CD14-positive monocyte (primary cell): ENCODE results near the gene SLIT3. TPM values are rescaled to one million over a fixed set of nuclear protein-coding genes. Genes with fewer than 3 reads are reported as not detected.
A peak's percentile ranks its signal among the peaks of the same experiment; 100 is the strongest.

Experiments used
- DNase-seq, 3 donors: peaks; one replicate each; pipeline ENCODE4 v3.0.0-alpha.2; 2011 to 2022
- H2AFZ ChIP-seq: 2 replicates; pipeline ENCODE4 v1.6.0; 2012; ENCODE audit warnings: mild to moderate bottlenecking, low read depth, low read length, inconsistent platforms; ENCODE audit not compliant: insufficient read depth, poor library complexity, severe bottlenecking
- H3K27ac ChIP-seq, 2 donors: 1 replicate in 1 of 2; 2 replicates in 1 of 2; pipeline ENCODE4 v1.5.1; 2012 to 2013; ENCODE audit warnings: low read length in 2 of 2, control low read depth in 1 of 2, inconsistent platforms in 1 of 2, low read depth in 1 of 2, mild to moderate bottlenecking in 1 of 2
- H3K27me3 ChIP-seq, 2 donors: one replicate each; pipeline versions ENCODE4 v1.6.0 to v1.6.1; 2011 to 2013; ENCODE audit warnings: low read length in 2 of 2; ENCODE audit not compliant: control insufficient read depth in 2 of 2, insufficient read depth in 2 of 2
- H3K36me3 ChIP-seq, 2 donors: replicated peaks in 1 of 2; 1 replicate in 1 of 2; 2 replicates in 1 of 2; pipeline versions ENCODE4 v1.5.1 to v1.6.1; 2012 to 2013; ENCODE audit warnings: low read length in 2 of 2, control low read depth in 1 of 2, inconsistent platforms in 1 of 2, mild to moderate bottlenecking in 1 of 2; ENCODE audit not compliant: insufficient read depth in 2 of 2, control insufficient read depth in 1 of 2
- H3K4me1 ChIP-seq, 2 donors: 1 replicate in 1 of 2; 2 replicates in 1 of 2; pipeline versions ENCODE4 v1.5.1 to v1.6.1; 2012 to 2013; ENCODE audit warnings: low read length in 2 of 2, control low read depth in 1 of 2, inconsistent platforms in 1 of 2, mild to moderate bottlenecking in 1 of 2, moderate library complexity in 1 of 2; ENCODE audit not compliant: insufficient read depth in 2 of 2, control insufficient read depth in 1 of 2
- H3K4me2 ChIP-seq: replicated peaks from 2 replicates; pipeline ENCODE3; 2012; ENCODE audit warnings: low read length, moderate library complexity, mild to moderate bottlenecking; ENCODE audit not compliant: poor library complexity, severe bottlenecking; ENCODE audit errors: extremely low read depth
- H3K4me3 ChIP-seq, 3 experiments: fragments of 200-600 bp in 1 of 3; sonication (generic) in 1 of 3; replicated peaks in 1 of 3; 1 replicate in 2 of 3; 2 replicates in 1 of 3; pipeline ENCODE4 v1.5.1; 2011 to 2013; ENCODE audit warnings: low read length in 3 of 3, mild to moderate bottlenecking in 3 of 3, control low read depth in 2 of 3, low read depth in 2 of 3, inconsistent platforms in 1 of 3, moderate library complexity in 1 of 3
- H3K79me2 ChIP-seq: 2 replicates; pipeline ENCODE4 v1.6.0; 2012; ENCODE audit warnings: mild to moderate bottlenecking, control low read depth, inconsistent platforms, low read length, moderate library complexity; ENCODE audit not compliant: insufficient read depth
- H3K9ac ChIP-seq: 2 replicates; pipeline ENCODE4 v1.6.0; 2017; ENCODE audit warnings: low read length, mild to moderate bottlenecking; ENCODE audit not compliant: insufficient read depth, poor library complexity, severe bottlenecking
- H3K9me3 ChIP-seq, 2 donors: replicated peaks in 1 of 2; 1 replicate in 1 of 2; 2 replicates in 1 of 2; pipeline versions ENCODE4 v1.5.1 to v1.6.1; 2012 to 2013; ENCODE audit warnings: low read length in 2 of 2, control low read depth in 1 of 2; ENCODE audit not compliant: control insufficient read depth in 1 of 2, insufficient read depth in 1 of 2
- H4K20me1 ChIP-seq: 2 replicates; pipeline ENCODE4 v1.6.0; 2012; ENCODE audit warnings: mild to moderate bottlenecking, low read length, control low read depth, moderate library complexity; ENCODE audit not compliant: insufficient read depth
- H3K27ac Mint-ChIP-seq, 7 donors: one replicate each; pipeline ENCODE4 v1.8.0; 2020; ENCODE audit warnings: mild to moderate bottlenecking in 7 of 7, mixed read lengths in 7 of 7, moderate library complexity in 6 of 7, inconsistent platforms in 2 of 7
- H3K27me3 Mint-ChIP-seq, 3 donors: one replicate each; pipeline ENCODE4 v1.8.0; 2021 to 2022; ENCODE audit warnings: low read depth in 3 of 3, mild to moderate bottlenecking in 3 of 3, mixed read lengths in 3 of 3, moderate library complexity in 3 of 3, inconsistent platforms in 1 of 3
- H3K36me3 Mint-ChIP-seq, 2 donors: one replicate each; pipeline ENCODE4 v1.8.0; 2020; ENCODE audit warnings: mixed read lengths in 2 of 2, inconsistent platforms in 1 of 2, mild to moderate bottlenecking in 1 of 2
- H3K4me1 Mint-ChIP-seq: one replicate; pipeline ENCODE4 v1.8.0; 2020; ENCODE audit warnings: mild to moderate bottlenecking, mixed read lengths
- H3K4me3 Mint-ChIP-seq, 2 donors: one replicate each; pipeline ENCODE4 v1.8.0; 2020; ENCODE audit warnings: mild to moderate bottlenecking in 2 of 2, mixed read lengths in 2 of 2, moderate library complexity in 1 of 2
- H3K9me3 Mint-ChIP-seq, 7 donors: one replicate each; pipeline ENCODE4 v1.8.0; 2020 to 2022; ENCODE audit warnings: mixed read lengths in 7 of 7, mild to moderate bottlenecking in 6 of 7, moderate library complexity in 6 of 7, inconsistent platforms in 2 of 7
- WGBS: methylation state at CpG from one replicate; pipeline ENCODE4 v1.1.5; 2013; ENCODE audit warnings: missing lambda C conversion rate; ENCODE audit not compliant: insufficient coverage; 5-methylcytosine and 5-hydroxymethylcytosine counted together
- intact Hi-C, 2 donors: fragments of 100-400 bp; cut with micrococcal nuclease; formaldehyde crosslinking; loops; one replicate each; pipeline versions ENCODE4 v1.15.0 to v1.15.1; 2023
- polyA plus RNA-seq, 3 donors: library from polyadenylated mRNA; depleted of rRNA in 1 of 3; unstranded in 2 of 3; stranded (reverse) in 1 of 3; fragments of 300-500 nt in 2 of 3; fragments of >200 nt in 1 of 3; fragmentation: Illumina TruSeq in 2 of 3; gene quantifications; 1 replicate in 2 of 3; 2 replicates in 1 of 3; pipeline ENCODE4 v1.2.3, GENCODE V29; 2012 to 2021
- TF ChIP-seq, protein P1 (sequence below): fragments of 200-600 bp; IDR thresholded peaks from one replicate; pipeline ENCODE4 v1.8.0; 2022; ENCODE audit warnings: antibody characterized with exemption, mild to moderate bottlenecking

Gene SLIT3
- polyA plus RNA-seq, 3 donors = not detected

- no peak overlapping the region for H3K4me2 ChIP-seq
- H3K27me3 Mint-ChIP-seq = peaks cover 2 to 8% (median 5%) of the 10 kb centered on the region in 3 donors
- H3K27ac ChIP-seq = no peak overlapping the region
- no peak overlapping the region for H3K4me3 ChIP-seq
- TF ChIP-seq, protein P1, sequence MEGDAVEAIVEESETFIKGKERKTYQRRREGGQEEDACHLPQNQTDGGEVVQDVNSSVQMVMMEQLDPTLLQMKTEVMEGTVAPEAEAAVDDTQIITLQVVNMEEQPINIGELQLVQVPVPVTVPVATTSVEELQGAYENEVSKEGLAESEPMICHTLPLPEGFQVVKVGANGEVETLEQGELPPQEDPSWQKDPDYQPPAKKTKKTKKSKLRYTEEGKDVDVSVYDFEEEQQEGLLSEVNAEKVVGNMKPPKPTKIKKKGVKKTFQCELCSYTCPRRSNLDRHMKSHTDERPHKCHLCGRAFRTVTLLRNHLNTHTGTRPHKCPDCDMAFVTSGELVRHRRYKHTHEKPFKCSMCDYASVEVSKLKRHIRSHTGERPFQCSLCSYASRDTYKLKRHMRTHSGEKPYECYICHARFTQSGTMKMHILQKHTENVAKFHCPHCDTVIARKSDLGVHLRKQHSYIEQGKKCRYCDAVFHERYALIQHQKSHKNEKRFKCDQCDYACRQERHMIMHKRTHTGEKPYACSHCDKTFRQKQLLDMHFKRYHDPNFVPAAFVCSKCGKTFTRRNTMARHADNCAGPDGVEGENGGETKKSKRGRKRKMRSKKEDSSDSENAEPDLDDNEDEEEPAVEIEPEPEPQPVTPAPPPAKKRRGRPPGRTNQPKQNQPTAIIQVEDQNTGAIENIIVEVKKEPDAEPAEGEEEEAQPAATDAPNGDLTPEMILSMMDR = no peak
- H3K79me2 ChIP-seq = no peaks in the 10 kb centered on the region
- H3K9ac ChIP-seq = no peak overlapping the region
- H3K27ac Mint-ChIP-seq = no peak overlapping the region
- peak overlapping the region in 1 of 2 donors; percentile 0 for H3K4me3 Mint-ChIP-seq
- WGBS = 71% methylated on average over 1 of the region's 2 CpGs
- H3K4me1 Mint-ChIP-seq = no peaks in the 10 kb centered on the region
- no peaks in the 10 kb centered on the region for H3K9me3 ChIP-seq
- H3K36me3 ChIP-seq = no peaks in the 10 kb centered on the region
- intact Hi-C loops = loop anchor here in 1 of 2 donors (5.0 kb wide), 1 partner anchor 594 kb away; the partner anchor contains the start of gene SPDL1
- no peak for DNase-seq
- H3K27me3 ChIP-seq = no peaks in the 10 kb centered on the region
- no peak overlapping the region for H2AFZ ChIP-seq
- H3K36me3 Mint-ChIP-seq = no peaks in the 10 kb centered on the region
- H3K9me3 Mint-ChIP-seq = no peaks in the 10 kb centered on the region
- H4K20me1 ChIP-seq = no peaks in the 10 kb centered on the region
- H3K4me1 ChIP-seq = no peaks in the 10 kb centered on the region
Observed at GRCh38 chr5:168988699-168989098, 312.2 kb downstream of the SLIT3 start.

GRCh38 chr5:168987543-168988300 is 313.2 kb downstream of the SLIT3 start:
- DNase-seq = peak; percentile 9 to 30 (median 10)
- Histone ChIP-seq H3K9me3 (no peaks in the 10 kb centered on the region), H4K20me1 (no peaks in the 10 kb centered on the region), H3K4me2 (no peak overlapping the region), H3K27me3 (no peaks in the 10 kb centered on the region), H3K4me1 (no peaks in the 10 kb centered on the region), H3K4me3 (no peak overlapping the region), H3K27ac (no peak overlapping the region), H3K36me3 (no peaks in the 10 kb centered on the region), H3K79me2 (no peaks in the 10 kb centered on the region), H3K9ac (no peak overlapping the region), H2AFZ (no peak overlapping the region)
- H3K27ac Mint-ChIP-seq = no peak overlapping the region
- TF ChIP-seq, protein P1 = peak; percentile 83
- no peaks in the 10 kb centered on the region for H3K4me1 Mint-ChIP-seq
- peaks cover 2 to 5% (median 2%) of the 10 kb centered on the region in 3 donors for H3K27me3 Mint-ChIP-seq
- H3K36me3 Mint-ChIP-seq = no peaks in the 10 kb centered on the region
- WGBS = 89% methylated on average over 4 of the region's 11 CpGs
- H3K4me3 Mint-ChIP-seq = no peak overlapping the region
- intact Hi-C loops = loop anchor here in 1 of 2 donors (5.0 kb wide), 1 partner anchor 595 kb away; the partner anchor contains the start of gene SPDL1
- H3K9me3 Mint-ChIP-seq = no peaks in the 10 kb centered on the region
